ENCODE data around the gene JMJD1C. TPM values are rescaled to one million over a fixed set of nuclear protein-coding genes. Genes with fewer than 3 reads are reported as not detected.

The JMJD1C gene
- total RNA-seq, 1 donor from 2014 or later = 68.7 TPM

DNA sequence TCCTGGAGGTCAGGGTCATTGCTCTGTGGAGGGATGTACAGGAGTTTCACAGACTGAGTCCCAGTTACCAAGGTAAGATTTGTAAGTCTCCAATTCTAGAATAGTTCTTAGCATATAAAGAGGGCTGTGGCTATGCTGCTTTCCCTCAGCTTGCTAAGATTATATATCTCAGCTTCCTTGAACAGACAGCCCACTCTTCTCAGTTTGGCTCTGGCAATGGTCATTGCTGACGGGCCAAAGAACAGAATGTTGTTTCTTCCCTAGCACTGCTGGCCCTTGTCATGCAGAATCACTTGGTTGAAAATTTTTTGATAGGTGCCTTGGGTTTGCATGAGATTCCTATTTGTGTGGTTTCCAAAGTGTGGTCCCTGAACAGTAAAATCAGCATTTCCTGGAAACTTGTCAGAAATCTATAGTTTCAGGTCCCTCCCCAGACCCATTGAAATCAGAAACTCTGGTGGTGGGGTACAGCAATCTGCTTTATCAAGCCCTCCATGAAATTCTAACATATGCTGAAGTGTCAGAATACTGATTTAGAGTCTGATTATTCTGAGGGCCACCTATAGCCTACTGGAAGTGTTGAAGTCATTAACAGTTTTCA, 294.4 kb downstream of the JMJD1C start:
- no peaks in the 10 kb centered on the region for H3K27me3 Mint-ChIP-seq (ENCODE audit: low read depth)
- H3K9me3 Mint-ChIP-seq = no peaks in the 10 kb centered on the region
- no peak overlapping the region for H3K4me3 Mint-ChIP-seq
- peaks cover 12% of the 10 kb centered on the region for H3K4me1 Mint-ChIP-seq
- no peak for DNase-seq (ENCODE audit: low read depth, low spot score)
- TF ChIP-seq, protein P1, sequence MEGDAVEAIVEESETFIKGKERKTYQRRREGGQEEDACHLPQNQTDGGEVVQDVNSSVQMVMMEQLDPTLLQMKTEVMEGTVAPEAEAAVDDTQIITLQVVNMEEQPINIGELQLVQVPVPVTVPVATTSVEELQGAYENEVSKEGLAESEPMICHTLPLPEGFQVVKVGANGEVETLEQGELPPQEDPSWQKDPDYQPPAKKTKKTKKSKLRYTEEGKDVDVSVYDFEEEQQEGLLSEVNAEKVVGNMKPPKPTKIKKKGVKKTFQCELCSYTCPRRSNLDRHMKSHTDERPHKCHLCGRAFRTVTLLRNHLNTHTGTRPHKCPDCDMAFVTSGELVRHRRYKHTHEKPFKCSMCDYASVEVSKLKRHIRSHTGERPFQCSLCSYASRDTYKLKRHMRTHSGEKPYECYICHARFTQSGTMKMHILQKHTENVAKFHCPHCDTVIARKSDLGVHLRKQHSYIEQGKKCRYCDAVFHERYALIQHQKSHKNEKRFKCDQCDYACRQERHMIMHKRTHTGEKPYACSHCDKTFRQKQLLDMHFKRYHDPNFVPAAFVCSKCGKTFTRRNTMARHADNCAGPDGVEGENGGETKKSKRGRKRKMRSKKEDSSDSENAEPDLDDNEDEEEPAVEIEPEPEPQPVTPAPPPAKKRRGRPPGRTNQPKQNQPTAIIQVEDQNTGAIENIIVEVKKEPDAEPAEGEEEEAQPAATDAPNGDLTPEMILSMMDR (conservative IDR thresholded peaks at IDR 0.05) = no peak
- H3K36me3 Mint-ChIP-seq (ENCODE audit: low read depth) = peaks cover 15% of the 10 kb centered on the region
- no peak overlapping the region for H3K27ac Mint-ChIP-seq (ENCODE audit: unreplicated experiment)

- Mint-ChIP-seq H3K36me3 (ENCODE audit: low read depth) (peaks cover 18% of the 10 kb centered on the region), H3K4me3 (no peak overlapping the region), H3K27me3 (ENCODE audit: low read depth) (no peaks in the 10 kb centered on the region), H3K4me1 (peaks cover 12% of the 10 kb centered on the region), H3K9me3 (no peaks in the 10 kb centered on the region), H3K27ac (ENCODE audit: unreplicated experiment) (no peak overlapping the region)
- TF ChIP-seq, protein P1 (conservative IDR thresholded peaks at IDR 0.05) = no peak
- no peak for DNase-seq (ENCODE audit: low read depth, low spot score)
Measured at GRCh38 chr10:63169624-63170023, 296.2 kb downstream of the JMJD1C start.

DNA sequence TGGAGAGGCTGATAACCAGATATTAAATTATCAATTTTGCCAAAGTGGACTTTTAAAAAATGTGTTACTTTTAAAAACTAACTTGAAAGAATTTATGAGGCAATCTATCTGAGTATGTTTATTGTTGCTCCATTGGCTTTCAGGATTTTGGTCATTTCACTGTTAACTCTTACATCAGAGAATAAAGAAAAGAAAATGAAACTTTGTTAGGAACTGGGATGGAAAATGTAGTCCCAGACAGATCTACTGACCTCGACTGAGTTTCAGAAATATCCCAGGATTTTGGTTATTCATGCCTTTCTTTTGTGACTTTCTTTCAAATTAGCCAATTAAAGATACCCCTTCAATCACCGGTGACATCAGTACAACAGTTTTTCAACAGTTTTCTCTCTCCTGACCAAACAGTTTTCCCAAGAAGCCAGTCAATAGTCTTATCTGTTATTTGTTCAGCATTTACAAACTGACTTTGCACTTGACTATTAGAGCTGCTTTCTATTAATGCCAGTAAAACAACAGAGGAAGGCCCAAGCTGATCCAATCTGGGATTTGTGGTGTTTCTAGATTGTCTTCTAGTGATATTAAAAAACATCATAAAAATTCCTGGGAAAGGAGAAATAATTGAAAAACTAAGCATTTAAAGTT, 296.8 kb downstream of the JMJD1C start:
- Mint-ChIP-seq H3K36me3 (ENCODE audit: low read depth) (peaks cover 17% of the 10 kb centered on the region), H3K9me3 (no peaks in the 10 kb centered on the region), H3K27ac (ENCODE audit: unreplicated experiment) (no peak overlapping the region)

DNA sequence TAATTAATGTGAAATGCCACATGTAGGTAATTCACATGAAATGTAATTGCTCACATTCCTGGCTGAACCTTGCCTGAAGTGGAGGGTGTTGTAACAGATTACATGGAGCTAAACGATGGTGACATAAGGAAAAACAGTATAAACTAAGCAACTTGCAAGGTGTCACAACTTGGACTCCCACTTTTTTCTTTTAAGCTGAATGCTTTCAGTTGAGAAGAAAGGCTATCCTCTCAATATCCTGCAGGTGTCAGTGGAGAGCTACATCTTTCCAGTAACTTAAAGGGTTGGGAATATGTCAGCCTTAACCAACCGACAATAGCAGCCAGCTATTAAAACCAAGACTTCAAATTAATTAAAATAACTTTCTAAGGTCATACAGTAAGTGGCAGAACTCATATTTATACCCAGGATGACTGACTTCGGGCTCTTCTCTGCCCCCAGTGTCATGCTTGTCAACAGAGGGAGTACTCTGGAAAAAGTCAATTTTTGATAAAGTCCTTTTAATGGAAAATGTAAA, 299.0 kb downstream of the JMJD1C start:
- Mint-ChIP-seq H3K4me1 (peaks cover 12% of the 10 kb centered on the region), H3K27me3 (ENCODE audit: low read depth) (no peaks in the 10 kb centered on the region)
- DNase-seq (ENCODE audit: low read depth, low spot score) = peak; percentile 20

More for the DNA sequence above, 296.8 kb downstream of the JMJD1C start:
- no peaks in the 10 kb centered on the region for H3K27me3 Mint-ChIP-seq (ENCODE audit: low read depth)
- no peak overlapping the region for H3K4me3 Mint-ChIP-seq
- TF ChIP-seq, protein P1 (conservative IDR thresholded peaks at IDR 0.05) = no peak
- DNase-seq (ENCODE audit: low read depth, low spot score) = no peak
- H3K4me1 Mint-ChIP-seq = peaks cover 12% of the 10 kb centered on the region

DNA sequence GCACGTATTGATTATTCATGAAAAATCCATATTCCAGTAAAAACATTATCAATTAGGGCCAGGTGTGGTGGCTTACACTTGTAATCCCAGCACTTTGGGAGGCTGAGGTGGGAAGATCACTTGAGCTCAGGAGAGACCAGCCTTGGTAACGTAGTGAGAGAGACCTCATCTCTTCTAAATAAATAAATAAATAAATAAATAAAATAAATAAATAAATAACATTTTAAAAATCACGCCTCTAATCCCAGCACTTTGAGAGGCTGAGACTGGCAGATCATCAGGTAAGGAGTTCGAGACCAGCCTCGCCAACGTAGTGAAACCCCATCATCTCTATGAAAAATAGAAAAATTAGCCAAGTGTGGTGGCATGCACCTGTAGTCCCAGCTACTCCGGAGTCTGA, 300.5 kb downstream of the JMJD1C start:
- DNase-seq (ENCODE audit: low read depth, low spot score) = no peak
- Mint-ChIP-seq H3K27ac (ENCODE audit: unreplicated experiment) (no peak overlapping the region), H3K27me3 (ENCODE audit: low read depth) (no peaks in the 10 kb centered on the region), H3K36me3 (ENCODE audit: low read depth) (peaks cover 9% of the 10 kb centered on the region), H3K4me3 (no peak overlapping the region), H3K4me1 (peaks cover 12% of the 10 kb centered on the region), H3K9me3 (no peaks in the 10 kb centered on the region)
- TF ChIP-seq, protein P1 (conservative IDR thresholded peaks at IDR 0.05) = no peak

More for the DNA sequence above, 299.0 kb downstream of the JMJD1C start:
- H3K4me3 Mint-ChIP-seq = no peak overlapping the region
- TF ChIP-seq, protein P1 (conservative IDR thresholded peaks at IDR 0.05) = peak; percentile 82
- H3K36me3 Mint-ChIP-seq (ENCODE audit: low read depth) = peaks cover 9% of the 10 kb centered on the region
- H3K27ac Mint-ChIP-seq (ENCODE audit: unreplicated experiment) = no peak overlapping the region
- H3K9me3 Mint-ChIP-seq = no peaks in the 10 kb centered on the region

Data from neural crest cell (in vitro differentiated cells).